ENCODE data around the gene HPGD. TPM values are rescaled to one million over a fixed set of nuclear protein-coding genes. Genes with fewer than 3 reads are reported as not detected.

The HPGD gene
- total RNA-seq, 4 donors from 2014 or later = 20.5 to 167 (median 111) TPM

- no peak for TF ChIP-seq CTCF (IDR thresholded peaks at IDR 0.05; ENCODE audit: low read depth)
Measured at GRCh38 chr4:174553828-174554227, 31.5 kb upstream of the HPGD start.

GRCh38 chr4:174553031-174553430 is 30.7 kb upstream of the HPGD start:
- TF ChIP-seq CTCF (IDR thresholded peaks at IDR 0.05; ENCODE audit: low read depth) = no peak

GRCh38 chr4:174550541-174550940 is 28.3 kb upstream of the HPGD start:
- TF ChIP-seq CTCF (IDR thresholded peaks at IDR 0.05; ENCODE audit: low read depth) = no peak

GRCh38 chr4:174549721-174550120 is 27.4 kb upstream of the HPGD start:
- no peak for TF ChIP-seq CTCF (IDR thresholded peaks at IDR 0.05; ENCODE audit: low read depth)

GRCh38 chr4:174545268-174545667 is 23.0 kb upstream of the HPGD start:
- no peak for TF ChIP-seq CTCF (IDR thresholded peaks at IDR 0.05; ENCODE audit: low read depth)

GRCh38 chr4:174544496-174544895 is 22.2 kb upstream of the HPGD start:
- no peak for TF ChIP-seq CTCF (IDR thresholded peaks at IDR 0.05; ENCODE audit: low read depth)

GRCh38 chr4:174540175-174540574 is 17.9 kb upstream of the HPGD start:
- TF ChIP-seq CTCF (IDR thresholded peaks at IDR 0.05; ENCODE audit: low read depth) = no peak
